HFF-Myc (cell line): ENCODE measurements around the gene MAP4K1.
"Not testable (repeated sequence)": the region's sequence is repeated elsewhere in the genome, so short reads cannot be mapped to it uniquely, and the experiment has no call there.

ENCODE experiments used
- DNase-seq: peaks from one replicate; pipeline ENCODE4 v3.0.0-alpha.2; 2011; ENCODE audit warnings: low read depth; ENCODE audit errors: extremely low read depth
- H3K4me3 ChIP-seq: replicated peaks from 2 replicates; pipeline ENCODE4 v1.5.1; 2011; ENCODE audit warnings: low read depth, mild to moderate bottlenecking, control low read depth, low read length
- TF ChIP-seq, protein P1 (sequence below): IDR thresholded peaks from 2 replicates; pipeline ENCODE4 v1.5.1; 2012; ENCODE audit warnings: mild to moderate bottlenecking, low read depth, low read length, control low read depth; ENCODE audit errors: missing control alignments

MAP4K1 gene

GRCh38 chr19:38559428-38560401 is 58.0 kb downstream of the MAP4K1 start:
- TF ChIP-seq, protein P1, sequence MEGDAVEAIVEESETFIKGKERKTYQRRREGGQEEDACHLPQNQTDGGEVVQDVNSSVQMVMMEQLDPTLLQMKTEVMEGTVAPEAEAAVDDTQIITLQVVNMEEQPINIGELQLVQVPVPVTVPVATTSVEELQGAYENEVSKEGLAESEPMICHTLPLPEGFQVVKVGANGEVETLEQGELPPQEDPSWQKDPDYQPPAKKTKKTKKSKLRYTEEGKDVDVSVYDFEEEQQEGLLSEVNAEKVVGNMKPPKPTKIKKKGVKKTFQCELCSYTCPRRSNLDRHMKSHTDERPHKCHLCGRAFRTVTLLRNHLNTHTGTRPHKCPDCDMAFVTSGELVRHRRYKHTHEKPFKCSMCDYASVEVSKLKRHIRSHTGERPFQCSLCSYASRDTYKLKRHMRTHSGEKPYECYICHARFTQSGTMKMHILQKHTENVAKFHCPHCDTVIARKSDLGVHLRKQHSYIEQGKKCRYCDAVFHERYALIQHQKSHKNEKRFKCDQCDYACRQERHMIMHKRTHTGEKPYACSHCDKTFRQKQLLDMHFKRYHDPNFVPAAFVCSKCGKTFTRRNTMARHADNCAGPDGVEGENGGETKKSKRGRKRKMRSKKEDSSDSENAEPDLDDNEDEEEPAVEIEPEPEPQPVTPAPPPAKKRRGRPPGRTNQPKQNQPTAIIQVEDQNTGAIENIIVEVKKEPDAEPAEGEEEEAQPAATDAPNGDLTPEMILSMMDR, result no peak
- DNase-seq, result no peak
- no peak overlapping the region for H3K4me3 ChIP-seq

- H3K4me3 ChIP-seq, DNase-seq: not testable (repeated sequence)
Observed at GRCh38 chr19:38558933-38559332, 58.8 kb downstream of the MAP4K1 start.

GRCh38 chr19:38557205-38557799 is 60.5 kb downstream of the MAP4K1 start:
- no peak overlapping the region for H3K4me3 ChIP-seq

GRCh38 chr19:38556521-38557174 is 61.1 kb downstream of the MAP4K1 start:
- no peak for DNase-seq
- no peak overlapping the region for H3K4me3 ChIP-seq
- TF ChIP-seq, protein P1, result peak; percentile 28

More at GRCh38 chr19:38557205-38557799, 60.5 kb downstream of the MAP4K1 start:
- no peak for DNase-seq
- TF ChIP-seq, protein P1, result no peak

DNA sequence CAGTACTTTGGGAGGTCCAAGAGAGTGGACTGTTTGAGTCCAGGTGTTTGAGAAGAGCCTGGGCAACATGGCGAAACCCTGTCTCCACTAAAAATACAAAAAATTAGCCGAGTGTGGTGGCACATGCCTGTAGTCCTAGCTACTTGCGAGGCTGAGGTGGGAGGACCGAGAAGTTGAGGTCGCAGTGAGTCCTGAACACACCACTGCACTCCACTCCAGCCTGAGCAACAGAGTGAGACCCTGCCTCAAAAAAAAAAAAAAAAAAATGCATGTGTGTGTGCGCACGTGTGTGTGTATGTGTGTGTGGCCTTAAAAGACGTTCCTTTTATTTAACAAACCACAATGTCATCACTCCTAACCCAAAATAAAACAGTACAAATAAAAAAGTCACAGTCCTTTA is 62.6 kb downstream of the MAP4K1 start:
- no peak for DNase-seq
- no peak overlapping the region for H3K4me3 ChIP-seq
- TF ChIP-seq, protein P1, result no peak

GRCh38 chr19:38554676-38555141 is 63.0 kb downstream of the MAP4K1 start:
- H3K4me3 ChIP-seq, result no peak overlapping the region
- DNase-seq, result no peak
- TF ChIP-seq, protein P1, result no peak

- DNase-seq, H3K4me3 ChIP-seq: not testable (repeated sequence)
Observed at GRCh38 chr19:38553239-38553638, 64.5 kb downstream of the MAP4K1 start.
